ENCODE data around the gene KSR1.
A peak's percentile ranks its signal among the peaks of the same experiment; 100 is the strongest.

Gene KSR1

GRCh38 chr17:27597188-27597580 is 140.9 kb downstream of the KSR1 start:
- H3K27ac ChIP-seq, result no peak overlapping the region
- DNase-seq (ENCODE audit: low spot score), result no peak
- no peak overlapping the region for H3K4me3 ChIP-seq
- TF ChIP-seq, protein P1, sequence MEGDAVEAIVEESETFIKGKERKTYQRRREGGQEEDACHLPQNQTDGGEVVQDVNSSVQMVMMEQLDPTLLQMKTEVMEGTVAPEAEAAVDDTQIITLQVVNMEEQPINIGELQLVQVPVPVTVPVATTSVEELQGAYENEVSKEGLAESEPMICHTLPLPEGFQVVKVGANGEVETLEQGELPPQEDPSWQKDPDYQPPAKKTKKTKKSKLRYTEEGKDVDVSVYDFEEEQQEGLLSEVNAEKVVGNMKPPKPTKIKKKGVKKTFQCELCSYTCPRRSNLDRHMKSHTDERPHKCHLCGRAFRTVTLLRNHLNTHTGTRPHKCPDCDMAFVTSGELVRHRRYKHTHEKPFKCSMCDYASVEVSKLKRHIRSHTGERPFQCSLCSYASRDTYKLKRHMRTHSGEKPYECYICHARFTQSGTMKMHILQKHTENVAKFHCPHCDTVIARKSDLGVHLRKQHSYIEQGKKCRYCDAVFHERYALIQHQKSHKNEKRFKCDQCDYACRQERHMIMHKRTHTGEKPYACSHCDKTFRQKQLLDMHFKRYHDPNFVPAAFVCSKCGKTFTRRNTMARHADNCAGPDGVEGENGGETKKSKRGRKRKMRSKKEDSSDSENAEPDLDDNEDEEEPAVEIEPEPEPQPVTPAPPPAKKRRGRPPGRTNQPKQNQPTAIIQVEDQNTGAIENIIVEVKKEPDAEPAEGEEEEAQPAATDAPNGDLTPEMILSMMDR (IDR thresholded peaks at IDR 0.05), result no peak

DNA sequence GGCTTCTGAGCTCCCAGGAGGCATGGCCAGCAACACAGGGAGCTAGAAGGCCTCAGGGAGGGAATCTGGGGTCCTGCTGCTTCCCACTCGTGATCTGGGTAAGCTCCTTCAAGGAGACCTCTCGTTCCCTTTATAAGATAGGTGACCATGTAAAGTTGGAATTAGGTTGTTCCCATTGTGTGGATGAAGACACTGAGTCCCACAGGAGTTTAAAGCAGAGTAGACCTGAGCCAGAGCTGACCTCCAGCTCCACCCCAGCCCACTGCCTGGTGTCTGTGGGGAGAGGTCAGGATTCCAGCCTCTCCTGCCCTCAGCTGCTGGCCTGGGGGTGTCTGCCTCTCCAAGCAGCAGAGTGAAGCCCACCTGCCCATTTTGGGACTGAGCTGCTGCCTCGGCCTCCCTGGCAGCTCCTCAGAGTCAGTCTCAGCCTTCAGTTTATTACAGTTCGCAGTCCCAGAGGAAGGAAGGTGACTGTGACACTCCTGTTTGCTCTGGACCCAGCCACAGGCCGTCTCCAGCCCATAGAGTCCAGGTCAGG is 141.6 kb downstream of the KSR1 start:
- no peak for DNase-seq (ENCODE audit: low spot score)
- Histone ChIP-seq H3K27ac (no peak overlapping the region), H3K4me3 (no peak overlapping the region)
- TF ChIP-seq, protein P1 (IDR thresholded peaks at IDR 0.05), result no peak

GRCh38 chr17:27598337-27599050 is 142.2 kb downstream of the KSR1 start:
- no peak for DNase-seq (ENCODE audit: low spot score)
- Histone ChIP-seq H3K27ac (no peak overlapping the region), H3K4me3 (no peak overlapping the region)
- TF ChIP-seq, protein P1 (IDR thresholded peaks at IDR 0.05), result no peak

DNA sequence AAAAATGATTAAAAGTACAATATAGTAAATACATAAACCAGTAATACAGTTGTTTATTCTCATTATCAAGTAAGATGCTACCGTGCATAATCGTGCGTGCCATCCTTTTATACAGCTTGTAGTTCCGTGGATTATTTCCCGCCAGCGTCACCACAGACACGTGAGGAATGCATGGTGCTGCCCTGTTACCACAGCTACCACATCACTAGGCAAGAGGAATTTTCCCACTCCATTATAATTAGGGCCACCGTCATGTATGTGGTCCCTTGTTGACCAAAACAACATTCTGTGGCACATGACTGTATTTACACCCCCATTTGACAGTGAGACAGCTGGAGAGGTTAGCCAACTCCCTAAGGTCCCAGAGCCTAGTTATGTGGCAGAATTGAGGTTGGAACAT is 144.2 kb downstream of the KSR1 start:
- TF ChIP-seq, protein P1 (IDR thresholded peaks at IDR 0.05), result no peak
- DNase-seq (ENCODE audit: low spot score), result no peak
- no peak overlapping the region for H3K4me3 ChIP-seq
- H3K27ac ChIP-seq, result no peak overlapping the region

- Histone ChIP-seq H3K27ac (no peak overlapping the region), H3K4me3 (no peak overlapping the region)
- DNase-seq (ENCODE audit: low spot score), result no peak
- TF ChIP-seq, protein P1 (IDR thresholded peaks at IDR 0.05), result peak; percentile 92
Measured at GRCh38 chr17:27601069-27601974, 145.1 kb downstream of the KSR1 start.

- no peak overlapping the region for H3K4me3 ChIP-seq
- TF ChIP-seq, protein P1 (IDR thresholded peaks at IDR 0.05), result no peak
- DNase-seq (ENCODE audit: low spot score), result no peak
- no peak overlapping the region for H3K27ac ChIP-seq
Measured at GRCh38 chr17:27601975-27602302, 145.7 kb downstream of the KSR1 start.
